Stimulated activated CD4-positive, alpha-beta T cell treated with anti-CD3 and anti-CD28 coated beads, Interleukin-15, amount 100 ng/mL, for 48 hours (primary cell): ENCODE measurements around the gene RIMOC1.
"Not testable (repeated sequence)": the region's sequence is repeated elsewhere in the genome, so short reads cannot be mapped to it uniquely, and the experiment has no call there.

Experiments
- DNase-seq, 2 donors: peaks; one replicate each; pipeline ENCODE4 v3.0.0-alpha.2; 2020; ENCODE audit warnings: low read depth in 2 of 2

RIMOC1 gene

DNA sequence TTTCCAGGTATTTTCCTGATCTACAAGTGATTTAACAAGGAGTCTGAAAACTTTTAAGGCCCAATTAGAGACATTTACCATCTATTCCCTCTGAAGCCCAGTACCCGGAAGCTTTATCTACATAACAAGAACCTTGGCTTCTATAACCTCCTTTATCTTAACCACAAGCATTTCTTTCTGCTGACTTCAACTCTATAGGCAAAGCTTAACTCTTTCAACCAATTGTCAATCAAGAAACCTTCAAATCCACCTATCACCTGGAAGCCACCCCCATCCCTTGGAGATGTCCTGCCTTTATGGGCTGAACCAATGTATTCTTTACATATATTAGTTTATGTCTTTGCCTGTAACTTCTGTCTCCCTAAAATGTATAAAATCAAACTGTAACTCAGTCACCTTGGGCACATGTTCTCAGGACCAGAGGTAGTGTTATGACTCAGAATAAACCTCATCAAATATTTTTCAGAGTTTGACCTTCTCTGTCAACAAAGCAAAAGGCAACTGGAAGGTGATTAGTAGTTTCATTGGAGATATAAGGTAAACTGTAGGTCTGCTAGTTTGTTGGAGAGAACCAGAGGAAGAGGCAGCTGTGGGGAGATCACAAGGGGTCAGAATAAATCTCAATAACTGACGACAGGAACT, 13.0 kb upstream of the RIMOC1 start:
- no peak for DNase-seq

- DNase-seq: no peak
These were observed 12.1 kb upstream of the RIMOC1 start for GRCh38 chr5:41892031-41892430.

DNA sequence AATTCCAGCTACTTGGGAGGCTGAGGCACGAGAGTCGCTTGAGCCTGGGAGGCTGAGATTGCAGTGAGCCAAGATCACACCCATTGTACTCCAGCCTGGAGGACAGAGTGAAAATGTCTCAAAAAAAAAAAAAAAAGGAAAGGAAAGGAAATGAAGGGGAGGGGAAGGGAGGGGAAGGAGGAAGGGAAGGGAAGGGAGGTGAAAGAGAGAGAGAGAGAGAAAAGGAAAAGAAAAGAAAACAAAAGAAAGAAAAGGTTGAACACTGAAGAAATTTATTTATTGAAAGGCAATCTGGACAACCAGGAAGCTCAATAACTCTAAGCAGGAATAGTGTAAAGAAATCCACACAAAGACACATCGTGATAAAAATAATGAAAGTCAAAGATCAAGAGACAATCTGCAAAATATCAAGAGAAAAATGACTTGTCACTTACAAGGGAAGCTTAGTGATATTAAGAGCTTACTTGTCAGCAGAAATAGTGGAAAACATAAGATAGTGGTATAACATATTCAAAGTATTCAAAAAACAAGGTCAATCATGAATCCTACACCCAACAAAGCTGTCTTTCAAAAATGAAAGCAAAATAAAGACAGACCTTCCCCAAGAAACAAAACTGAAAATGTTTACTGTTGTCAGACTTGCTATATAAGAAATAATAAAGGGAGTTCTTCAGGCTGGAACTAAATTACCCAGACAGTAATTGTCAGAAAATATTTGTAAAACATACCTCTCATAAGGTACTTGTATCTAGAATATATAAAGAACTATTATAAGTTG, 10.9 kb upstream of the RIMOC1 start:
- no peak for DNase-seq

DNA sequence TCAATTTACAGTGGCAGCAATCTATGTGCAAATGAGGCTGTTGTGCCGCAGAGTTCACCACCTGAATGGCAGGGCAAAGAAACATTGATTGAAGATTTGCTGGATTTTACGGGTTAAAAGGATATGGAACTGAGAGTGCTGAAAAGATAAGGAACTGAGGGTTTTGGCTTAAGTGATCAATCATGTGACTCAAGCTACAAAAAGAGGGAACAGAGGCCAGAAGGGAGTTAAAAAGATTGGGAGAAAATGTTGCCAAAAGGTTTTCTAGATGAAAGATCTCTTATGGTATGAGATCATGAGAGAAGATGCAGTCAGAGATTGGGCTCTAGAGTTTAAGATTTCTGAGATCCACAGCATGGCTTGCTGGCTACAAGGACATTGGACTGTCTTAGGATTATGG, 7.9 kb upstream of the RIMOC1 start:
- DNase-seq: no peak

GRCh38 chr5:41903382-41903891, 707 bp upstream of the RIMOC1 start:
- no peak for DNase-seq

DNA sequence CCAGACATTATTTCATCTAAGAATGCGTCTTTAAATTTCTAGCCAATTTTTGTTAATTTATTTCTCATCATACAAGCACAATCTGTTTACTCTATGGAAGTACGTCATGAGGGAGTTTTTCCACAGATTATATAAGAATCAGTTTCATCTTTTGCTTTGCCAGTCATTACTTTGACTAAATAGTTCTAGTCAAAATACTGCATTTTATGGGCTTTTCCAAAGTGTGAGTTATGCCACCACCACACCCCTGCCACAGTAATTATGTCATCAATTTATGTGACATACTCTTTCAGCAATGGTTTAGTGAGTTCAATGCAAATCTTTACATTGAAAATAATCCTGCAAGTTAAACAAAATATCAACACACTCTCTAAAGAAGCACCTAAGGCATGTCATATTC, 2.0 kb downstream of the RIMOC1 start:
- DNase-seq: no peak

GRCh38 chr5:41908374-41909079, 4.4 kb downstream of the RIMOC1 start:
- no peak for DNase-seq

DNA sequence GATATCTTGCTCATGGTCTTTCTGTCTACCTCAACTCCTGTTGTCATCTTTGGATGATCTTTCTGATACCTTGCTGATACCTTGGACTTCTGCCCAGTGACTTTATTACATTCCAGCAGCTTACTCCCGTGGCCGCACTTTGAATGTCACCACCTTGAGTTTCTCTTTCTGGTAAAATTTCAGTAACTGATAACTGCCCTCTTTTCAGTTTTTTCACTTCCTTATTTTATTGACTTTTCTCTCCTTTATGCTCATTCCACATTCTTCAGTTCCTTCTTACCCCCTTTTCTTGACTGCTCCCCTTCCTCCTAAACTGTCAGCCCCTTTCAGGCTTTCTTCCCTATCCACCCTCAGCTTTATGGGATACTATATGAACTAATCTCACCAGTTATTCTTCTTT, 14.0 kb downstream of the RIMOC1 start:
- DNase-seq: no peak

- DNase-seq: no peak
These were observed 17.0 kb downstream of the RIMOC1 start for GRCh38 chr5:41921166-41921565.

- no peak for DNase-seq
These were observed 17.7 kb downstream of the RIMOC1 start for GRCh38 chr5:41921874-41922273.

DNA sequence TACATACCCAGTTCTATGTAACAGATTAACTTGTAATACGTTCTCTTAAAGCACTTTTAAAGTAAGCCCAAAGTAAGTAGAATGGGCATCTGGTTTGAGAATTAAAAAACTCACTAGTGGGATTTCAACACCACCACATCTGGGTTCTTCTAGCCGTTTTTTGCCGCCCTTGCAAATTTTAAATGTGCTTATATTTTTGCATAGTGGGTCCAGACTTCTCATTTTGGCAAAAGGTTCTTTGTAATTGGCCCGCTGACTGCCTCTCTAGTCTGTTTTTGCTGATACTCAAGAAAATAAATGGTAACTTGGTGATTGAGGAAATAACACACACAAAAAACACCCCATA, 20.4 kb downstream of the RIMOC1 start:
- no peak for DNase-seq

DNA sequence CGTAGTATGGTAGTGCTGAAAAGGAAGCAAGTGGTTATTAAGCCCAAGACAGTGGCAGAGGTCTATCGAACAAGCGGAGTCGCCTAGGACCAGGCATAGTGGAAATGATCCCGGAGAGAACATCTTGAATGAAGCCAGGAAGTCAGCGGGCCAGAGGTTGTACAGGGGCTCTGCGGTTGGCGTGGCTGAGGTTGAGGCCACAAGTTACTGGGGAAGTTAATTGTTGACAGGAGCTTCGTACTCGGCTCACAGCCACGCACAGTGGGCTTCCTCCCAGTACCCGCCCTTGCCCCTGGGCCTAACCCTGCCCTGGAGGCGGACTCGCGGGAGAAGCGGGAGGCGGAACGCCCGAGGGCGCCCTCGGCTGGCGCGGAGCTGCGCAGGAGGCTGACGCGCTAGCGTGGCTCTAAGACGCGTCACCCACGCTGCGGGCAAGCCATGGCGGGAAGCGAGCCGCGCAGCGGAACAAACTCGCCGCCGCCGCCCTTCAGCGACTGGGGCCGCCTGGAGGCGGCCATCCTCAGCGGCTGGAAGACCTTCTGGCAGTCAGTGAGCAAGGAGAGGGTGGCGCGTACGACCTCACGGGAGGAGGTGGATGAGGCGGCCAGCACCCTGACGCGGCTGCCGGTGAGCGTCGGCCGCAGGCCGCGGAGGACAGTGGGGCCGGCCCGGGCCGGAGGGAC, 20.9 kb downstream of the RIMOC1 start, which contains the start of gene FBXO4:
Gene FBXO4, plus strand, starts transcription at position 410 of the 683 bp plus-strand sequence. Its CDS starts 29 bp downstream, at position 439.
- peak; percentile 79 to 85 for DNase-seq

GRCh38 chr5:41925555-41925951, 21.4 kb downstream of the RIMOC1 start:
- no peak for DNase-seq

DNA sequence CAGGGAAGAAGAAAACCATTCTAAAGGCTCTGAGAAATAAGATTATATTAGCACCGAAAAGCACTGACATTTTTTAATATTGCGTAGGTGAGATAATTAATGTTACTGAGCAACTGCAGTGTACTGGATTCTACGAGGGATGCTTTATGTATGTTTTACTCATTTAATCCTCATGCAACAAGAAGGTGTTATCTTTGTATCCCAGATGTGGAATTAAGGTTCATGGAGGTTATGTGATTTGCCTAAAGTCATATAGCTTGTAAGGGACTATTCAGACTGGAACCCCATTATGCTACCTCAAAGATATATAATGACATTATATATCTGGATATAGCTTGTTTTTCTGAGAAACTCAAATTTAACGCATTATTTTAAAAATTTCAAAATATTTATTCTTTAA, 23.5 kb downstream of the RIMOC1 start:
- no peak for DNase-seq

DNA sequence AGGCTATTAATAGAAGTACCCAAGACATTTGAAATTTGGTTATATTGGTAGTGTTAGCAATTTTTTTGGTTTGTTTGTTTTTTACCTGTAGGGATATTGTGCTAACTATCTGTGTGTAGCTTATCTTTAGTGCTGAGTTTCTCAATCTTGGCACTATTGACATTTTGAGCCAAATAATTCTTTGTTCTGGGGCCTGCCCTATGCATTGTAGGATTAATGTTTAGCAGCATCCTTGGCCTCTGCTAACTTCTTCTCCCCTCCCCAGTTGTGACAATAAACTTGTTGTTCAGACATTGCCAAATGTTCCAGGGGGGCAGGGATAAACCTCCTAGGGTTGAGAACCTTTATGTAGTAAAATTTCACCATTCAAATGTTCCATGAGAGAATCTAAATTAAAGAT, 24.9 kb downstream of the RIMOC1 start:
- no peak for DNase-seq

DNA sequence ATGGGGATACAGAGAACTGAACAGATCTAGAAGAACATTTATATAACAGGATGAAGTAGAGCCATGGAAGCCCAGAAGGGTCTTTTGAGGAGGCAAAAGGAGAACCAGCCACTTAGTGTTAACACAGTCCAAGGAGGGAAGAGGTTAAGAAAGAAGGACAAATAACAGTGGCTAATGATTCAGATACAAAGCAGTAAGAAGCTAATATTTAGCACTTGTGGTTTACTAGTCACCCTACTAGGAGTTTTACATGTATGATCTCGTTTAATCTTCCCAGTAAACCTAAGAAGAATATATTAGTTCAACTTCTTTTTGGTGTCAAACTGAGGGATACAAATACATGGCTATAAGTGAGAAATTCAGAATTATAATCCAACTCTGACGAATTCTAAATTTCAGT, 28.6 kb downstream of the RIMOC1 start:
- DNase-seq: no peak

DNA sequence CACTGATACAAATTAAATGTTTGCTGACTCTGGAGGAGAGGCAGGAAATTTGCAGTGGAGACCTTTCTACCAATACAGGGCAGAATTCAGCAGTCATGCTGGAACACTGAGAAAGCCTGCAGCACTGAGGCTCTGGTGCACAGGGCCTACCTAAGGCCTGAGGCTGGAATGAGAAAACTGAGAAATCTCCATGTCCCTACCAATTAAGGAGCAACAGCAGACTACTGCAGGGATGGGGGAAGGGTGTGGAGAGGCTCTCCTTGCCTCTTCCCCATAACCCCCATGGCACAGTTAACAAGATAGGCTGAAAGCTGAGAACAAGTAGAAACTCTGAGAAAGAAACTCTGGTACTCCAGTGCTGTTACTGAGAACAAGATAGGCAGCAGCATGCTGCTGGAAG, 31.4 kb downstream of the RIMOC1 start:
- no peak for DNase-seq

GRCh38 chr5:41940641-41941040, 36.5 kb downstream of the RIMOC1 start:
- DNase-seq: no peak

- DNase-seq: not testable (repeated sequence)
These were observed 41.3 kb downstream of the RIMOC1 start for GRCh38 chr5:41945332-41945955.

GRCh38 chr5:41951224-41951623, 47.1 kb downstream of the RIMOC1 start:
- no peak for DNase-seq
